GM19328 (cell line): Measurements from ENCODE around the gene MLST8.
"Not testable (repeated sequence)": the region's sequence is repeated elsewhere in the genome, so short reads cannot be mapped to it uniquely, and the experiment has no call there.

Experiments used
- ATAC-seq: cut with Tn5 transposase; IDR thresholded peaks from one replicate; pipeline ENCODE4 v1.9.1; 2021; ENCODE audit warnings: mild to moderate bottlenecking, moderate library complexity; ENCODE audit not compliant: unreplicated experiment

The MLST8 gene

GRCh38 chr16:2242598-2242997, 37.3 kb downstream of the MLST8 start:
- ATAC-seq = no peak

- no peak for ATAC-seq
Measured at GRCh38 chr16:2243031-2243528, 37.8 kb downstream of the MLST8 start.

GRCh38 chr16:2243781-2244180, 38.5 kb downstream of the MLST8 start:
- ATAC-seq = no peak

GRCh38 chr16:2244301-2244700, 39.0 kb downstream of the MLST8 start:
- no peak for ATAC-seq

- ATAC-seq = no peak
Measured at GRCh38 chr16:2244926-2245795, 39.9 kb downstream of the MLST8 start.

GRCh38 chr16:2246301-2246885, 41.1 kb downstream of the MLST8 start:
- ATAC-seq = no peak

- no peak for ATAC-seq
Measured at GRCh38 chr16:2250652-2251295, 45.5 kb downstream of the MLST8 start.

GRCh38 chr16:2251296-2252111, 46.2 kb downstream of the MLST8 start, which contains the start of gene ECI1:
Gene ECI1 (minus strand): TSS chr16:2251587. CDS start chr16:2251566, 21 bp downstream.
- ATAC-seq = peak; percentile 93

- no peak for ATAC-seq
Measured at GRCh38 chr16:2252806-2253148, 47.5 kb downstream of the MLST8 start.

- ATAC-seq = no peak
Measured at GRCh38 chr16:2253293-2253692, 48.0 kb downstream of the MLST8 start.

GRCh38 chr16:2256531-2257140, 51.4 kb downstream of the MLST8 start:
- ATAC-seq = no peak

GRCh38 chr16:2257726-2258125, 52.5 kb downstream of the MLST8 start:
- no peak for ATAC-seq

GRCh38 chr16:2258530-2258929, 53.3 kb downstream of the MLST8 start:
- ATAC-seq = not testable (repeated sequence)
